HEK293T (cell line): ENCODE results near the gene KCNA1.

Source experiments
- BHLHE40 ChIP-seq: fragments of 450-650 bp; IDR thresholded peaks from 2 replicates; pipeline ENCODE4 v1.6.1; 2016; ENCODE audit warnings: mild to moderate bottlenecking, moderate library complexity, borderline replicate concordance
- CTBP1 ChIP-seq: fragments of 450-650 bp; IDR thresholded peaks from 2 replicates; pipeline ENCODE4 v1.6.1; 2016; ENCODE audit warnings: borderline replicate concordance
- ELF4 ChIP-seq: fragments of 450-650 bp; IDR thresholded peaks from 2 replicates; pipeline ENCODE4 v1.6.1; 2017; ENCODE audit warnings: antibody characterized with exemption
- FOXA1 ChIP-seq: fragments of 450-650 bp; IDR thresholded peaks from 2 replicates; pipeline ENCODE4 v1.6.1; 2016; ENCODE audit warnings: mild to moderate bottlenecking
- FOXK2 ChIP-seq: fragments of 450-650 bp; IDR thresholded peaks from 2 replicates; pipeline ENCODE4 v1.6.1; 2016; ENCODE audit warnings: mild to moderate bottlenecking
- FOXM1 ChIP-seq: fragments of 450-650 bp; IDR thresholded peaks from 2 replicates; pipeline ENCODE4 v1.6.1; 2017; ENCODE audit warnings: mild to moderate bottlenecking, borderline replicate concordance
- L3MBTL2 ChIP-seq: fragments of 450-650 bp; conservative IDR thresholded peaks from 2 replicates; pipeline ENCODE4 v1.6.1; 2016; ENCODE audit warnings: mild to moderate bottlenecking
- LEF1 ChIP-seq: fragments of 450-650 bp; IDR thresholded peaks from 2 replicates; pipeline ENCODE4 v1.6.1; 2017; ENCODE audit warnings: mild to moderate bottlenecking, borderline replicate concordance
- PKNOX1 ChIP-seq: fragments of 450-650 bp; IDR thresholded peaks from 2 replicates; pipeline ENCODE4 v1.6.1; 2016
- SP1 ChIP-seq: fragments of 450-650 bp; IDR thresholded peaks from 2 replicates; pipeline ENCODE4 v1.6.1; 2017
- SUZ12 ChIP-seq: fragments of 450-650 bp; IDR thresholded peaks from 2 replicates; pipeline ENCODE4 v1.6.1; 2016; ENCODE audit warnings: mild to moderate bottlenecking
- TARDBP ChIP-seq: fragments of 450-650 bp; IDR thresholded peaks from 2 replicates; pipeline ENCODE4 v1.6.1; 2016
- ZNF384 ChIP-seq: fragments of 450-650 bp; IDR thresholded peaks from 2 replicates; pipeline ENCODE4 v1.6.1; 2016

GRCh38 chr12:4905316-4905715 is 4.4 kb upstream of the KCNA1 start:
- TF ChIP-seq SP1 (no peak), BHLHE40 (no peak), TARDBP (no peak), L3MBTL2 (no peak), ELF4 (no peak), LEF1 (no peak), ZNF384 (no peak), FOXM1 (no peak), PKNOX1 (no peak), FOXA1 (no peak), FOXK2 (no peak), SUZ12 (no peak), CTBP1 (no peak)
